Measurements from ENCODE around the gene ATXN1. TPM values are rescaled to one million over a fixed set of nuclear protein-coding genes. Genes with fewer than 3 reads are reported as not detected.
A peak's percentile ranks its signal among the peaks of the same experiment; 100 is the strongest.

The ATXN1 gene
- total and polyA plus RNA-seq, 2 of the 13 experiments (the other 11 are each of a cell fraction or from before 2014, with no cell fraction given): 20.7 to 39.5 TPM

- TF ChIP-seq ELF3 (CRISPR knock-in tag; IDR thresholded peaks at IDR 0.05) (peak; percentile 61; the same call in 1 of the 2 replicates), ZNF605 (CRISPR knock-in tag; IDR thresholded peaks at IDR 0.05) (peak; percentile 85; the same call in 1 of the 2 replicates), ZNF333 (CRISPR knock-in tag; IDR thresholded peaks at IDR 0.05; ENCODE audit: borderline replicate concordance) (peak; percentile 95), SPEN (CRISPR knock-in tag; IDR thresholded peaks at IDR 0.05; ENCODE audit: low read depth) (no peak; the same call in 1 of the 2 replicates), XRCC5 (optimal IDR thresholded peaks at IDR 0.05; ENCODE audit: low read length) (peak; percentile 78), SIN3B (IDR thresholded peaks at IDR 0.05; ENCODE audit: low read length) (peak; percentile 50; the same call in 1 of the 2 replicates), ATRX (CRISPR knock-in tag; IDR thresholded peaks at IDR 0.05; ENCODE audit: borderline replicate concordance) (no peak), SALL1 (CRISPR knock-in tag; IDR thresholded peaks at IDR 0.05) (peak; percentile 90), ATF7 (IDR thresholded peaks at IDR 0.05) (peak; percentile 34; the same call in 1 of the 2 replicates), ATF7 (CRISPR knock-in tag; IDR thresholded peaks at IDR 0.05) (peak; percentile 79; the same call in 1 of the 2 replicates), ZBED4 (CRISPR knock-in tag; IDR thresholded peaks at IDR 0.05; ENCODE audit: borderline replicate concordance) (0 out of 2 replicates have a peak, but pooled peaks have one; percentile 52), CHCHD3 (CRISPR knock-in tag; IDR thresholded peaks at IDR 0.05) (0 out of 2 replicates have a peak, but pooled peaks have one; percentile 48), NFIB (CRISPR knock-in tag; IDR thresholded peaks at IDR 0.05; ENCODE audit: borderline replicate concordance) (no peak), ZSCAN25 (CRISPR knock-in tag; IDR thresholded peaks at IDR 0.05) (peak; percentile 76), ZNF7 (CRISPR knock-in tag; IDR thresholded peaks at IDR 0.05) (no peak; the same call in 1 of the 2 replicates), DPF2 (CRISPR knock-in tag; IDR thresholded peaks at IDR 0.05; ENCODE audit: borderline replicate concordance, low read depth) (0 out of 2 replicates have a peak, but pooled peaks have one; percentile 21), AGO2 (optimal IDR thresholded peaks at IDR 0.05; ENCODE audit: low read depth, low read length) (peak; percentile 85), POLR2G (IDR thresholded peaks at IDR 0.05; ENCODE audit: low read depth, low read length) (0 out of 2 replicates have a peak, but pooled peaks have one; percentile 15), MYPOP (CRISPR knock-in tag; IDR thresholded peaks at IDR 0.05) (no peak; the same call in none of the 2 replicates), HDAC2 (CRISPR knock-in tag; IDR thresholded peaks at IDR 0.05) (peak; percentile 58), TAF1 (CRISPR knock-in tag; IDR thresholded peaks at IDR 0.05) (peak; percentile 45), ZFP37 (CRISPR knock-in tag; IDR thresholded peaks at IDR 0.05; ENCODE audit: borderline replicate concordance) (no peak), ZNF430 (CRISPR knock-in tag; IDR thresholded peaks at IDR 0.05) (peak; percentile 83; the same call in 1 of the 2 replicates), SIX1 (CRISPR knock-in tag; IDR thresholded peaks at IDR 0.05; ENCODE audit: borderline replicate concordance) (peak; percentile 75), MIER2 (CRISPR knock-in tag; IDR thresholded peaks at IDR 0.05) (0 out of 2 replicates have a peak, but pooled peaks have one; percentile 29), KDM6A (CRISPR knock-in tag; IDR thresholded peaks at IDR 0.05; ENCODE audit: low read depth) (peak; percentile 46; the same call in 1 of the 2 replicates)
Measured at GRCh38 chr6:16761471-16762267, 409 bp upstream of the ATXN1 start (continued).
